ENCODE measurements around the gene ZCCHC4.

Gene ZCCHC4

GRCh38 chr4:25312496-25313200, at the start of gene ZCCHC4:
ZCCHC4 (plus strand) TSS chr4:25312774; CDS start chr4:25312810, 36 bp downstream.
- DNase-seq: peak; percentile 96

- DNase-seq: no peak
These were observed 40.7 kb upstream of the ZCCHC4 start for GRCh38 chr4:25271866-25272265.

GRCh38 chr4:25280210-25280609, 32.4 kb upstream of the ZCCHC4 start:
- no peak for DNase-seq

- no peak for DNase-seq
These were observed 28.6 kb upstream of the ZCCHC4 start for GRCh38 chr4:25283948-25284347.

GRCh38 chr4:25284466-25284865, 28.1 kb upstream of the ZCCHC4 start:
- DNase-seq: no peak

GRCh38 chr4:25290490-25291067, 22.0 kb upstream of the ZCCHC4 start:
- no peak for DNase-seq

- no peak for DNase-seq
These were observed 21.3 kb upstream of the ZCCHC4 start for GRCh38 chr4:25291158-25291733.

- DNase-seq: no peak
These were observed 14.9 kb upstream of the ZCCHC4 start for GRCh38 chr4:25297528-25298242.

- DNase-seq: no peak
These were observed 12.9 kb upstream of the ZCCHC4 start for GRCh38 chr4:25299476-25300203.

- DNase-seq: no peak
These were observed 11.1 kb upstream of the ZCCHC4 start for GRCh38 chr4:25301471-25301870.

- no peak for DNase-seq
These were observed 9.9 kb upstream of the ZCCHC4 start for GRCh38 chr4:25302626-25303025.

- DNase-seq: no peak
These were observed 9.0 kb upstream of the ZCCHC4 start for GRCh38 chr4:25303578-25303977.

- no peak for DNase-seq
These were observed 6.0 kb upstream of the ZCCHC4 start for GRCh38 chr4:25306518-25307057.

GRCh38 chr4:25307596-25307995, 5.0 kb upstream of the ZCCHC4 start:
- no peak for DNase-seq

- no peak for DNase-seq
These were observed 4.3 kb upstream of the ZCCHC4 start for GRCh38 chr4:25308306-25308705.

- DNase-seq: no peak
These were observed 3.8 kb upstream of the ZCCHC4 start for GRCh38 chr4:25308761-25309160.

- DNase-seq: no peak
These were observed 2.3 kb upstream of the ZCCHC4 start for GRCh38 chr4:25310066-25310802.

- no peak for DNase-seq
These were observed 1.8 kb upstream of the ZCCHC4 start for GRCh38 chr4:25310803-25311166.

- no peak for DNase-seq
These were observed 774 bp downstream of the ZCCHC4 start for GRCh38 chr4:25313201-25313895.

- no peak for DNase-seq
These were observed 7.8 kb downstream of the ZCCHC4 start for GRCh38 chr4:25320336-25320735.

GRCh38 chr4:25320773-25321172, 8.2 kb downstream of the ZCCHC4 start:
- DNase-seq: no peak

GRCh38 chr4:25321703-25322102, 9.1 kb downstream of the ZCCHC4 start:
- DNase-seq: no peak
